Hematopoietic multipotent progenitor cell treated with erythropoietin and hydrocortisone succinate and interleukin-3 and kit ligand, for 4 days (in vitro differentiated cells): Measurements from ENCODE around the gene DEFB124.
"Not testable (repeated sequence)": the region's sequence is repeated elsewhere in the genome, so short reads cannot be mapped to it uniquely, and the experiment has no call there.

Experiments
- DNase-seq: peaks from one replicate; pipeline ENCODE4 v3.0.0-alpha.2; 2015

DEFB124 gene

GRCh38 chr20:31485450-31486339 lies 10.8 kb upstream of the DEFB124 start:
- peak; percentile 79 for DNase-seq

GRCh38 chr20:31484001-31484400 lies 9.1 kb upstream of the DEFB124 start:
- peak; percentile 66 for DNase-seq

- DNase-seq, result no peak
Observed at GRCh38 chr20:31476643-31477215, 1.8 kb upstream of the DEFB124 start.

- DNase-seq, result no peak
Observed at GRCh38 chr20:31476294-31476585, 1.3 kb upstream of the DEFB124 start.

GRCh38 chr20:31475472-31476293 lies 756 bp upstream of the DEFB124 start:
- no peak for DNase-seq

GRCh38 chr20:31474097-31474436 lies 860 bp downstream of the DEFB124 start:
- no peak for DNase-seq

- no peak for DNase-seq
Observed at GRCh38 chr20:31473331-31474096, 1.4 kb downstream of the DEFB124 start.

GRCh38 chr20:31472395-31473330 lies 2.3 kb downstream of the DEFB124 start:
- peak; percentile 22 for DNase-seq

- DNase-seq, result not testable (repeated sequence)
Observed at GRCh38 chr20:31470946-31471345, 4.0 kb downstream of the DEFB124 start.

- DNase-seq, result no peak
Observed at GRCh38 chr20:31454361-31454760, 20.6 kb downstream of the DEFB124 start.

DNA sequence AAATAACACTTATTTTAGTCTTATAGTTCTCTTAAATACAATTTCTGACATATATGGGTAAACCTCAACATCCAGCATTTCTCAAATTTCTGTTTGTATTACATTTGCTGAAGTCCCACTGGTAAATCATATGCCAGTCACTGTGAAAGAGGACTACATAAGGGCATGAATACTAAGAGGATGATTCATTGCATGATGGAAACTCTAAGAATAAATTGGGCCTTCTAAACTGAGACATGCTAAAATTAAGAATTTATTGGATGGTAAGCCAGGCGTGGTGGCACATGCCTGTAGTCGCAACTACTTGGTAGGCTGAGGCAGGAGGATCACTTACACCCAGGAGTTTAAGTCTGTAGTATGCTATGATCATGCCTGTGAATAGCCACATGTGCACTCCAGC lies 22.4 kb downstream of the DEFB124 start:
- DNase-seq, result no peak

- no peak for DNase-seq
Observed at GRCh38 chr20:31449511-31450414, 25.2 kb downstream of the DEFB124 start.

- no peak for DNase-seq
Observed at GRCh38 chr20:31446084-31446819, 28.7 kb downstream of the DEFB124 start.

GRCh38 chr20:31440012-31440659 lies 34.8 kb downstream of the DEFB124 start, which contains the start of gene DEFB123:
DEFB123 (plus strand) TSS chr20:31440632; CDS start chr20:31440699, 67 bp downstream.
- DNase-seq, result no peak

GRCh38 chr20:31430568-31431115 lies 44.3 kb downstream of the DEFB124 start:
- no peak for DNase-seq

- DNase-seq, result not testable (repeated sequence)
Observed at GRCh38 chr20:31427576-31427975, 47.4 kb downstream of the DEFB124 start.

GRCh38 chr20:31426891-31427551 lies 47.9 kb downstream of the DEFB124 start:
- DNase-seq, result not testable (repeated sequence)

GRCh38 chr20:31425797-31426196 lies 49.1 kb downstream of the DEFB124 start:
- no peak for DNase-seq
